Measurements from ENCODE around the gene C22orf15. TPM values are rescaled to one million over a fixed set of nuclear protein-coding genes. Genes with fewer than 3 reads are reported as not detected.

Gene C22orf15
- total and polyA plus RNA-seq, 8 donors = 0.58 to 7.8 (median 4.1) TPM

GRCh38 chr22:23793326-23793725 lies 30.5 kb downstream of the C22orf15 start:
- peaks cover 0 to 64% of the 10 kb centered on the region in 2 donors for H3K36me3 ChIP-seq
- intact Hi-C loops (cut with DNase I) = no loop called here
- H3K4me1 ChIP-seq = peaks cover 5 to 19% of the 10 kb centered on the region in 2 donors
- no peak for DNase-seq
- no peaks in the 10 kb centered on the region for H3K27me3 ChIP-seq
- TF ChIP-seq, protein P1, sequence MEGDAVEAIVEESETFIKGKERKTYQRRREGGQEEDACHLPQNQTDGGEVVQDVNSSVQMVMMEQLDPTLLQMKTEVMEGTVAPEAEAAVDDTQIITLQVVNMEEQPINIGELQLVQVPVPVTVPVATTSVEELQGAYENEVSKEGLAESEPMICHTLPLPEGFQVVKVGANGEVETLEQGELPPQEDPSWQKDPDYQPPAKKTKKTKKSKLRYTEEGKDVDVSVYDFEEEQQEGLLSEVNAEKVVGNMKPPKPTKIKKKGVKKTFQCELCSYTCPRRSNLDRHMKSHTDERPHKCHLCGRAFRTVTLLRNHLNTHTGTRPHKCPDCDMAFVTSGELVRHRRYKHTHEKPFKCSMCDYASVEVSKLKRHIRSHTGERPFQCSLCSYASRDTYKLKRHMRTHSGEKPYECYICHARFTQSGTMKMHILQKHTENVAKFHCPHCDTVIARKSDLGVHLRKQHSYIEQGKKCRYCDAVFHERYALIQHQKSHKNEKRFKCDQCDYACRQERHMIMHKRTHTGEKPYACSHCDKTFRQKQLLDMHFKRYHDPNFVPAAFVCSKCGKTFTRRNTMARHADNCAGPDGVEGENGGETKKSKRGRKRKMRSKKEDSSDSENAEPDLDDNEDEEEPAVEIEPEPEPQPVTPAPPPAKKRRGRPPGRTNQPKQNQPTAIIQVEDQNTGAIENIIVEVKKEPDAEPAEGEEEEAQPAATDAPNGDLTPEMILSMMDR (IDR thresholded peaks at IDR 0.05) = no peak
- no peak for ATAC-seq
- H3K27ac ChIP-seq = no peak overlapping the region
- H3K4me3 ChIP-seq = no peak overlapping the region
- H3K9me3 ChIP-seq = no peaks in the 10 kb centered on the region

DNA sequence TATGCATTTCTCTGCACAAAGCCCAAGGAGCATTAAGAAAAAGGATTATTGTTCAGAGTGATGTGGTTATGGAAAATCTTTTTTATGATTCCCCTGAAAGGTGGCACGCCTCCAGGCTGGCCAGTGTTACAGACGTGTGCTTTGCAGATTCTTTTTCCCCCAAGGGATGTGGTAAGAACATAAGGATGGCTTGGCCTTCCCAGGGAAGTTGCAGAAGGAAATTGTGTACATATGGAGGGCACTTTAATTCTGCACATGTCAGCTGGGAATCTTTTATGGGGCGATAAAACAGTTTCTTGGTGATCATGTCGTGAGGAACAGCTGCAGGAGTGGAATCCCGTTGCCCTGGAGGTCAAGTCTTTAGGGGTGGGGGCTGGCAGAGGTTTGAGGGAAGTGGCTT lies 33.7 kb downstream of the C22orf15 start:
- ATAC-seq = no peak
- H3K4me1 ChIP-seq = no peaks in the 10 kb centered on the region
- DNase-seq = no peak
- no peak overlapping the region for H3K27ac ChIP-seq
- no peaks in the 10 kb centered on the region for H3K27me3 ChIP-seq
- H3K9me3 ChIP-seq = no peaks in the 10 kb centered on the region
- TF ChIP-seq, protein P1 (IDR thresholded peaks at IDR 0.05) = no peak
- no peak overlapping the region for H3K4me3 ChIP-seq
- intact Hi-C loops (cut with DNase I) = no loop called here
- peaks cover 0 to 93% of the 10 kb centered on the region in 2 donors for H3K36me3 ChIP-seq

- TF ChIP-seq, protein P1 (IDR thresholded peaks at IDR 0.05) = no peak
- Histone ChIP-seq H3K4me3 (no peak overlapping the region), H3K4me1 (no peaks in the 10 kb centered on the region), H3K27me3 (no peaks in the 10 kb centered on the region), H3K27ac (no peak overlapping the region), H3K36me3 (peaks cover 0 to 93% of the 10 kb centered on the region in 2 donors), H3K9me3 (no peaks in the 10 kb centered on the region)
- ATAC-seq (no peak), DNase-seq (no peak)
- intact Hi-C loops (cut with DNase I) = no loop called here
These were observed 37.8 kb downstream of the C22orf15 start for GRCh38 chr22:23800297-23801237.

DNA sequence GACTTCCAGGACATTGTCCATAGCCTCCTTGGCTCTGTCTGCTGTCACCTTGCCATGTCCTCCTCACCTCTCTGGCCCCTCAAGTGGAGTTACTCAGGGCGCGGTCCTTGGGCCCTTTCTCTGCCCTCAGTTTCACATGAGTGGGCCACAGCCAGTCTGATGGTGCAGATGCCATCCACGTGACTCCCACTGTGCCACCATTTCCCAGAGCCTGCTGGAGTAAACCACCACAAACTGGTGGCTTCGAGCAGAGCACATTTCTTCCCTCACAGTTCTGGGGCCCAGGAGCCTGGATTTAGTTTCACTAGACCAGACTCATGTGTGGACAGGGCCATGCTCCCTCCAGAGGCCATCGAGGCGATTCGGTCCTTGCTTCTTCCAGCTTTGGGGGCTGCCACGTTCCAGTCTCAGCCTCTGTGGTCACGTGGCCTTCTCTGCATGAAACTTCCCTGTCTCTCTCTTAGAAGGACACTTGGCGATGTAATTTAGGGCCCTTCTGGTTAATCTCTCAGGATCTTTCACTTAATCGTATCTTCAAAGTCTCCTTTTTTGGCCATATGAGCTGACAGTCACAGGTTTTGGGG lies 38.5 kb downstream of the C22orf15 start:
- no peak overlapping the region for H3K4me3 ChIP-seq
- no peaks in the 10 kb centered on the region for H3K9me3 ChIP-seq
- no peak for ATAC-seq
- intact Hi-C loops (cut with DNase I) = no loop called here
- H3K27me3 ChIP-seq = no peaks in the 10 kb centered on the region
- H3K36me3 ChIP-seq = peaks cover 0 to 93% of the 10 kb centered on the region in 2 donors
- no peak for DNase-seq
- TF ChIP-seq, protein P1 (IDR thresholded peaks at IDR 0.05) = no peak
- H3K27ac ChIP-seq = no peak overlapping the region
- H3K4me1 ChIP-seq = no peaks in the 10 kb centered on the region

DNA sequence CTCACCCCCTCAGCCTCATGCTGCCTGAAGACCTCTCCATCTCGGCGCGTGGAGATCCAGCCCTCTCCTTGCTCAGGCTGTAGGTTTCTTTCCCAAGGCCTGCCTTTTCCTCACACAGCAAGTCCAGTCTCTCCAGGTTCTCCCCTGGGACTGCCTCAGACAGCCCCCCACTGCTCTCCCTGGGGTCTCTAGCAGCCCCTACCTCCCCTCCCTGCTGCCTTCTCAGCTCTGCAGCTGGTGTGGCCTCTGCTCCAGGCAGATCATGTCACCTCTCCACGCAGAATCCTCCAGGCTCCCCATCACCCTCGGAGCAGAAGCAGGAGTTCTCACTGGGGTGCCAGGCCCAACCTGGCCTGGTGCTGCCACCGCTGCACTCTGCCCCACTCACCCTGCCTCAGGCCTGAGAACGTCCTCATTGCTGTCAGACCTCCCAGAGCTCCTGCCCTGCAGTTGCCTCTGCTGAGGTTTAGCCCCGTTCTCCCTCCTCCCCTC lies 39.1 kb downstream of the C22orf15 start:
- Histone ChIP-seq H3K4me3 (no peak overlapping the region), H3K27me3 (no peaks in the 10 kb centered on the region), H3K9me3 (no peaks in the 10 kb centered on the region), H3K4me1 (no peaks in the 10 kb centered on the region), H3K27ac (no peak overlapping the region), H3K36me3 (peaks cover 0 to 93% of the 10 kb centered on the region in 2 donors)
- DNase-seq (no peak), ATAC-seq (no peak)
- TF ChIP-seq, protein P1 (IDR thresholded peaks at IDR 0.05) = no peak
- intact Hi-C loops (cut with DNase I) = no loop called here
